ENCODE results near the gene ASCC2. TPM values are rescaled to one million over a fixed set of nuclear protein-coding genes. Genes with fewer than 3 reads are reported as not detected.

ASCC2 gene
- total and polyA plus RNA-seq, 2 experiments from 2014 or later, result 30.5 to 31.3 TPM

DNA sequence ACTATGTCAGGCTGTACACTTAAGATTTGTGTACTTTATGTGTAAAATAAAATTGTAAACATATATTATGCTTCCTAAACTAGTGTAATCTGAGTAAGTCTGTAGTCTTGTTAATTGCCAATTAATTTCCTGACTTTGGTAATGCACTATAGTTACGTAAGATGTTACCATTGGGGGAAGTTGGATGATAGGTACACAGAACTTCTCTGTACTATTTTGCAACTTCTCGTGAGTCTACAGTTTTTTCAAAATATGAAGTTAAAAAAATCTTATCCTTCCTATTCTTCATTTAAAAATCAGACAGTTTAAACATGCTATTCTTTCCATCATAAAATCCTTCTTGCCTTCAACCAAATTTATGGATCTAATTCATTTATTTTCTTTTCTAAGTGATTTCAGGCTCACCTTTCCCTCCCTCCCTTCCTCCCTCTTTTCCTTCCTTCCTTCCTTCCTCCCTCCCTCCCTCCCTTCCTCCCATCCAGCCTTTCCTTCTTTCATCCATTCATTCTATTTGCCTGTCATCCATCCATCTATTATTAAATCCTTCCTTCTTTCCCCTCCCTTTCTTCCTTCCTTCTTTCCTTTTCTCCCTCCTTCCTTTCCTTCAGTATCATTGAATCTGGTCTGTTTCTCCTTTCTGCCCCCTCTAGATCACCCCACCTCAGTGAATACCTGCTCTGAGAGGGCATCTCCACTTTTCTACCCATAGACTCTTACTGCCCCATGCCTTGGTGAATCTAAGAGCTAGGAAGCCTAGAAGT is 22.1 kb upstream of the ASCC2 start:
- TF ChIP-seq, protein P1, sequence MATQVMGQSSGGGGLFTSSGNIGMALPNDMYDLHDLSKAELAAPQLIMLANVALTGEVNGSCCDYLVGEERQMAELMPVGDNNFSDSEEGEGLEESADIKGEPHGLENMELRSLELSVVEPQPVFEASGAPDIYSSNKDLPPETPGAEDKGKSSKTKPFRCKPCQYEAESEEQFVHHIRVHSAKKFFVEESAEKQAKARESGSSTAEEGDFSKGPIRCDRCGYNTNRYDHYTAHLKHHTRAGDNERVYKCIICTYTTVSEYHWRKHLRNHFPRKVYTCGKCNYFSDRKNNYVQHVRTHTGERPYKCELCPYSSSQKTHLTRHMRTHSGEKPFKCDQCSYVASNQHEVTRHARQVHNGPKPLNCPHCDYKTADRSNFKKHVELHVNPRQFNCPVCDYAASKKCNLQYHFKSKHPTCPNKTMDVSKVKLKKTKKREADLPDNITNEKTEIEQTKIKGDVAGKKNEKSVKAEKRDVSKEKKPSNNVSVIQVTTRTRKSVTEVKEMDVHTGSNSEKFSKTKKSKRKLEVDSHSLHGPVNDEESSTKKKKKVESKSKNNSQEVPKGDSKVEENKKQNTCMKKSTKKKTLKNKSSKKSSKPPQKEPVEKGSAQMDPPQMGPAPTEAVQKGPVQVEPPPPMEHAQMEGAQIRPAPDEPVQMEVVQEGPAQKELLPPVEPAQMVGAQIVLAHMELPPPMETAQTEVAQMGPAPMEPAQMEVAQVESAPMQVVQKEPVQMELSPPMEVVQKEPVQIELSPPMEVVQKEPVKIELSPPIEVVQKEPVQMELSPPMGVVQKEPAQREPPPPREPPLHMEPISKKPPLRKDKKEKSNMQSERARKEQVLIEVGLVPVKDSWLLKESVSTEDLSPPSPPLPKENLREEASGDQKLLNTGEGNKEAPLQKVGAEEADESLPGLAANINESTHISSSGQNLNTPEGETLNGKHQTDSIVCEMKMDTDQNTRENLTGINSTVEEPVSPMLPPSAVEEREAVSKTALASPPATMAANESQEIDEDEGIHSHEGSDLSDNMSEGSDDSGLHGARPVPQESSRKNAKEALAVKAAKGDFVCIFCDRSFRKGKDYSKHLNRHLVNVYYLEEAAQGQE (IDR thresholded peaks at IDR 0.05; ENCODE audit: unreplicated experiment), result no peak
- TF ChIP-seq EZH2 (IDR thresholded peaks at IDR 0.05; ENCODE audit: low read depth, unreplicated experiment) (no peak), EZH2phosphoT487 (IDR thresholded peaks at IDR 0.05; ENCODE audit: unreplicated experiment) (no peak), ZNF331 (CRISPR knock-in tag; IDR thresholded peaks at IDR 0.05; ENCODE audit: low read depth) (no peak), ETS1 (IDR thresholded peaks at IDR 0.05) (no peak), ZNF114 (CRISPR knock-in tag; IDR thresholded peaks at IDR 0.05) (no peak), JUNB (IDR thresholded peaks at IDR 0.05; ENCODE audit: unreplicated experiment) (no peak), STAT1 (IDR thresholded peaks at IDR 0.05; ENCODE audit: unreplicated experiment) (no peak), NANOG (IDR thresholded peaks at IDR 0.05; ENCODE audit: borderline replicate concordance) (no peak), CREB1 (CRISPR knock-in tag; IDR thresholded peaks at IDR 0.05; ENCODE audit: low read depth) (no peak), POLR2AphosphoS5 (IDR thresholded peaks at IDR 0.05; ENCODE audit: low read depth) (no peak), CTCF (conservative IDR thresholded peaks at IDR 0.05; ENCODE audit: low read depth in 2 of 2) (no peak)
- TF ChIP-seq, protein P2, sequence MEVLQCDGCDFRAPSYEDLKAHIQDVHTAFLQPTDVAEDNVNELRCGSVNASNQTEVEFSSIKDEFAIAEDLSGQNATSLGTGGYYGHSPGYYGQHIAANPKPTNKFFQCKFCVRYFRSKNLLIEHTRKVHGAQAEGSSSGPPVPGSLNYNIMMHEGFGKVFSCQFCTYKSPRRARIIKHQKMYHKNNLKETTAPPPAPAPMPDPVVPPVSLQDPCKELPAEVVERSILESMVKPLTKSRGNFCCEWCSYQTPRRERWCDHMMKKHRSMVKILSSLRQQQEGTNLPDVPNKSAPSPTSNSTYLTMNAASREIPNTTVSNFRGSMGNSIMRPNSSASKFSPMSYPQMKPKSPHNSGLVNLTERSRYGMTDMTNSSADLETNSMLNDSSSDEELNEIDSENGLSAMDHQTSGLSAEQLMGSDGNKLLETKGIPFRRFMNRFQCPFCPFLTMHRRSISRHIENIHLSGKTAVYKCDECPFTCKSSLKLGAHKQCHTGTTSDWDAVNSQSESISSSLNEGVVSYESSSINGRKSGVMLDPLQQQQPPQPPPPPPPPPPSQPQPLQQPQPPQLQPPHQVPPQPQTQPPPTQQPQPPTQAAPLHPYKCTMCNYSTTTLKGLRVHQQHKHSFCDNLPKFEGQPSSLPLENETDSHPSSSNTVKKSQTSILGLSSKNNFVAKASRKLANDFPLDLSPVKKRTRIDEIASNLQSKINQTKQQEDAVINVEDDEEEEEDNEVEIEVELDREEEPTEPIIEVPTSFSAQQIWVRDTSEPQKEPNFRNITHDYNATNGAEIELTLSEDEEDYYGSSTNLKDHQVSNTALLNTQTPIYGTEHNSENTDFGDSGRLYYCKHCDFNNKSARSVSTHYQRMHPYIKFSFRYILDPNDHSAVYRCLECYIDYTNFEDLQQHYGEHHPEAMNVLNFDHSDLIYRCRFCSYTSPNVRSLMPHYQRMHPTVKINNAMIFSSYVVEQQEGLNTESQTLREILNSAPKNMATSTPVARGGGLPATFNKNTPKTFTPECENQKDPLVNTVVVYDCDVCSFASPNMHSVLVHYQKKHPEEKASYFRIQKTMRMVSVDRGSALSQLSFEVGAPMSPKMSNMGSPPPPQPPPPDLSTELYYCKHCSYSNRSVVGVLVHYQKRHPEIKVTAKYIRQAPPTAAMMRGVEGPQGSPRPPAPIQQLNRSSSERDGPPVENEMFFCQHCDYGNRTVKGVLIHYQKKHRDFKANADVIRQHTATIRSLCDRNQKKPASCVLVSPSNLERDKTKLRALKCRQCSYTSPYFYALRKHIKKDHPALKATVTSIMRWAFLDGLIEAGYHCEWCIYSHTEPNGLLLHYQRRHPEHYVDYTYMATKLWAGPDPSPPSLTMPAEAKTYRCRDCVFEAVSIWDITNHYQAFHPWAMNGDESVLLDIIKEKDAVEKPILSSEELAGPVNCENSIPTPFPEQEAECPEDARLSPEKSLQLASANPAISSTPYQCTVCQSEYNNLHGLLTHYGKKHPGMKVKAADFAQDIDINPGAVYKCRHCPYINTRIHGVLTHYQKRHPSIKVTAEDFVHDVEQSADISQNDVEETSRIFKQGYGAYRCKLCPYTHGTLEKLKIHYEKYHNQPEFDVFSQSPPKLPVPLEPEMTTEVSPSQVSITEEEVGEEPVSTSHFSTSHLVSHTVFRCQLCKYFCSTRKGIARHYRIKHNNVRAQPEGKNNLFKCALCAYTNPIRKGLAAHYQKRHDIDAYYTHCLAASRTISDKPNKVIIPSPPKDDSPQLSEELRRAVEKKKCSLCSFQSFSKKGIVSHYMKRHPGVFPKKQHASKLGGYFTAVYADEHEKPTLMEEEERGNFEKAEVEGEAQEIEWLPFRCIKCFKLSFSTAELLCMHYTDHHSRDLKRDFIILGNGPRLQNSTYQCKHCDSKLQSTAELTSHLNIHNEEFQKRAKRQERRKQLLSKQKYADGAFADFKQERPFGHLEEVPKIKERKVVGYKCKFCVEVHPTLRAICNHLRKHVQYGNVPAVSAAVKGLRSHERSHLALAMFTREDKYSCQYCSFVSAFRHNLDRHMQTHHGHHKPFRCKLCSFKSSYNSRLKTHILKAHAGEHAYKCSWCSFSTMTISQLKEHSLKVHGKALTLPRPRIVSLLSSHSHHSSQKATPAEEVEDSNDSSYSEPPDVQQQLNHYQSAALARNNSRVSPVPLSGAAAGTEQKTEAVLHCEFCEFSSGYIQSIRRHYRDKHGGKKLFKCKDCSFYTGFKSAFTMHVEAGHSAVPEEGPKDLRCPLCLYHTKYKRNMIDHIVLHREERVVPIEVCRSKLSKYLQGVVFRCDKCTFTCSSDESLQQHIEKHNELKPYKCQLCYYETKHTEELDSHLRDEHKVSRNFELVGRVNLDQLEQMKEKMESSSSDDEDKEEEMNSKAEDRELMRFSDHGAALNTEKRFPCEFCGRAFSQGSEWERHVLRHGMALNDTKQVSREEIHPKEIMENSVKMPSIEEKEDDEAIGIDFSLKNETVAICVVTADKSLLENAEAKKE (CRISPR knock-in tag; IDR thresholded peaks at IDR 0.05), result no peak
- no peak overlapping the region for H3K4me3 ChIP-seq
- no peak overlapping the region for H3K4me2 ChIP-seq
- H3K27me3 ChIP-seq (ENCODE audit: insufficient read depth), result no peaks in the 10 kb centered on the region
- ATAC-seq, result no peak
- H3K4me1 ChIP-seq (ENCODE audit: insufficient read depth), result no peaks in the 10 kb centered on the region
- H3K4me1 Mint-ChIP-seq, result no peaks in the 10 kb centered on the region
- H3K27ac Mint-ChIP-seq, result no peak overlapping the region
- H3K79me2 ChIP-seq (replicated peaks; ENCODE audit: insufficient read depth), result no peaks in the 10 kb centered on the region
- H3K9me3 Mint-ChIP-seq, result no peaks in the 10 kb centered on the region; the same call in 2 of the 3 replicates
- DNase-seq (ENCODE audit: low spot score), result no peak
- H2AFZ ChIP-seq, result no peak overlapping the region
- no peak overlapping the region for H3K4me3 Mint-ChIP-seq
- H3K27me3 Mint-ChIP-seq (ENCODE audit: insufficient read depth, low read depth, poor library complexity), result peaks cover 2% of the 10 kb centered on the region
- H4K20me1 ChIP-seq (replicated peaks; ENCODE audit: insufficient read depth), result no peaks in the 10 kb centered on the region
- H3K36me3 Mint-ChIP-seq (ENCODE audit: low read depth), result no peaks in the 10 kb centered on the region
- H3K27ac ChIP-seq (ENCODE audit: low read depth), result no peak overlapping the region
- no peaks in the 10 kb centered on the region for H3K36me3 ChIP-seq (ENCODE audit: insufficient read depth)
- H3F3A ChIP-seq (replicated peaks; ENCODE audit: low read depth), result no peaks in the 10 kb centered on the region
- H3K9me2 ChIP-seq (ENCODE audit: insufficient read depth), result no peaks in the 10 kb centered on the region
